OCI-LY1 (cell line): ENCODE measurements around the gene AADACL4.

Experiments used
- H2AFZ ChIP-seq: fragments of 200-600 bp; sonication (generic), shearing (Covaris generic); 2 replicates; pipeline ENCODE4 v1.6.0; 2014; ENCODE audit warnings: antibody characterized with exemption, mild to moderate bottlenecking, low read length
- H3F3A ChIP-seq: fragments of 200-600 bp; sonication (generic), shearing (Covaris generic); 2 replicates; pipeline ENCODE4 v1.6.0; 2014; ENCODE audit warnings: mild to moderate bottlenecking, antibody characterized with exemption, low read length, moderate library complexity; ENCODE audit not compliant: insufficient read depth
- H3K27ac ChIP-seq: fragments of 200-600 bp; sonication (generic); 2 replicates; pipeline ENCODE4 v1.5.1; 2014; ENCODE audit warnings: low read length, mixed run types, mild to moderate bottlenecking, low read depth; ENCODE audit not compliant: poor library complexity, severe bottlenecking
- H3K27me3 ChIP-seq: fragments of 200-600 bp; sonication (generic); 2 replicates; pipeline ENCODE4 v1.6.0; 2014; ENCODE audit warnings: antibody characterized with exemption, mild to moderate bottlenecking, low read length, moderate library complexity; ENCODE audit not compliant: insufficient read depth
- H3K36me3 ChIP-seq: fragments of 200-600 bp; sonication (generic); 2 replicates; pipeline ENCODE4 v1.6.1; 2014; ENCODE audit warnings: mild to moderate bottlenecking, antibody characterized with exemption, low read length, moderate library complexity, mixed read lengths; ENCODE audit not compliant: insufficient read depth
- H3K4me1 ChIP-seq: fragments of 200-600 bp; sonication (generic); 2 replicates; pipeline ENCODE4 v1.5.1; 2014; ENCODE audit warnings: mild to moderate bottlenecking, low read length, moderate library complexity; ENCODE audit not compliant: insufficient read depth, severe bottlenecking
- H3K4me2 ChIP-seq: fragments of 200-600 bp; sonication (generic), shearing (Covaris generic); 2 replicates; pipeline ENCODE4 v1.6.1; 2014; ENCODE audit warnings: low read length
- H3K4me3 ChIP-seq: fragments of 200-600 bp; sonication (generic); 2 replicates; pipeline ENCODE4 v1.5.1; 2014; ENCODE audit warnings: low read length, low read depth, mild to moderate bottlenecking, mixed read lengths; ENCODE audit not compliant: poor library complexity, severe bottlenecking
- H3K79me2 ChIP-seq: fragments of 200-600 bp; shearing (Covaris generic); 2 replicates; pipeline ENCODE4 v1.6.1; 2016; ENCODE audit warnings: mixed run types, low read length, mixed read lengths; ENCODE audit not compliant: insufficient read depth
- H3K9ac ChIP-seq: fragments of 200-600 bp; sonication (generic), shearing (Covaris generic); 2 replicates; pipeline ENCODE4 v1.6.1; 2014; ENCODE audit warnings: mild to moderate bottlenecking, low read length, mixed read lengths
- H3K9me2 ChIP-seq: fragments of 200-600 bp; sonication (generic), shearing (Covaris generic); 2 replicates; pipeline ENCODE4 v1.6.1; 2014; ENCODE audit warnings: low read depth, mild to moderate bottlenecking, low read length, mixed read lengths
- H3K9me3 ChIP-seq: fragments of 200-600 bp; shearing (Covaris generic); 2 replicates; pipeline ENCODE4 v1.6.1; 2014; ENCODE audit warnings: low read length, mixed read lengths
- H4K20me1 ChIP-seq: fragments of 200-600 bp; sonication (generic), shearing (Covaris generic); 2 replicates; pipeline ENCODE4 v1.6.0; 2016; ENCODE audit warnings: mild to moderate bottlenecking, low read length; ENCODE audit not compliant: insufficient read depth
- EZH2 ChIP-seq: fragments of 200-600 bp; sonication (generic), shearing (Covaris generic); IDR thresholded peaks from 2 replicates; pipeline ENCODE4 v1.8.0; 2017; ENCODE audit warnings: borderline replicate concordance, mixed run types, mild to moderate bottlenecking, antibody characterized with exemption, low read length, moderate library complexity, mixed read lengths
- TF ChIP-seq, protein P1 (sequence below): fragments of 200-600 bp; sonication (generic), shearing (Covaris generic); IDR thresholded peaks from 2 replicates; pipeline ENCODE4 v1.5.1; 2017; ENCODE audit warnings: mild to moderate bottlenecking, antibody characterized with exemption, low read length, moderate library complexity, mixed read lengths

Gene AADACL4

DNA sequence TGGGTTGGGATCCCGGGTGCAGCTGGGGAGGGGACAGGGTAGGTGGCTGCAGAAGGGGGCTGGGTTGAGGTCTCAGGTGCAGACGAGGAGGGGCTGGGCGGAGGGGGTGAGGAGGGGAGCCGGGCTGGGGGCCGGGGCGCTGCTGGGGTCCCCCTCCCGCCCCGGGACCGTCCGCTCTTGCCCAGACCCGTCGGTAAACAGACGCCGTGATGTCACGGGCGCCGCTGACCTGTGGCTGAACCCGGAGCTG is 48.2 kb upstream of the AADACL4 start:
- no peak overlapping the region for H3K27ac ChIP-seq
- no peak overlapping the region for H3K9ac ChIP-seq
- H4K20me1 ChIP-seq, result no peaks in the 10 kb centered on the region
- TF ChIP-seq EZH2, result no peak
- no peak overlapping the region for H3K4me2 ChIP-seq
- H3F3A ChIP-seq, result no peaks in the 10 kb centered on the region
- H3K4me1 ChIP-seq, result no peaks in the 10 kb centered on the region
- no peaks in the 10 kb centered on the region for H3K9me2 ChIP-seq
- H3K79me2 ChIP-seq, result no peaks in the 10 kb centered on the region
- H2AFZ ChIP-seq, result no peak overlapping the region
- no peaks in the 10 kb centered on the region for H3K36me3 ChIP-seq
- H3K27me3 ChIP-seq, result 0 out of 2 replicates have a peak, but pooled peaks cover 4% of the 10 kb centered on the region
- no peak overlapping the region for H3K4me3 ChIP-seq
- no peaks in the 10 kb centered on the region for H3K9me3 ChIP-seq

DNA sequence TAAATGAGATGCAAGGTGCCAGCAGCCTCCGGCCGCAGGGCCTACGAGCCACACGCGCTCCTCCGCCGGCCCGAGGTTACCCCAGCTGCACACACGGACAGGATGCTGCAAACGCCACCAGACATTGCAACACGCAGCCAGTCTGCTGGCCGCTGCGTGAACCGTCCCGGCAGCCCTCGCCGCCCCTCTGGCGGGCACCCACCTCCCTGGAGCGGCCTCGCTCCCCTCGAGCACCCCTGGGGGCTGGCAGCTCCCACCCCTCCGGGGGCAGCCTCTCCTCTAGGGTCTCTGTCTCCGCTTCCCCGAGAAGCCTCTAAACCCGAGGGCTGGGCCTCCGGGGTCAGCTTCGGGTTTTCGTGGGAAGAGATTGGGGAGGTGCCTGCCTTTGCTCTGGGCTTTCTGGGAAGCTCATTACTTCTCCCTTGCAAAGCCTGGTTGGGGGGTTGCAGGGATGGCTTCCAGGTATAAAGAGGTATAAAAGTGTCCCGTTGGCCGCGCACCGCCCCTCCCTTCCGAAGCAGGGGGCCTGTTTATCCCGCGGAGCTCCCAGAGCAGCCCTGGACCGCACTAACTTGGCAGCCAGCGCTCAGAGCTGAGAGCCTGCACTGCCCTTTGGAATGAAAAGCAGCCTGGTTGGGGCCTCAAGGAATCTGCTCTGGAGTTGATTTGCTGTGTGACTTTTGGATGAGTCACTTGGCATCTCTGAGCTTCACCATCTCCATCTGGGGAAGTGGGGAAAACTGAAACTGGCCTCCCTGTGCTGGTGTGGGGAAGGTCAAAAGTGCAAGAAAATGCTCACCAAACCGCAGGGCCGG is 47.7 kb upstream of the AADACL4 start:
- no peaks in the 10 kb centered on the region for H3K36me3 ChIP-seq
- no peak overlapping the region for H2AFZ ChIP-seq
- no peaks in the 10 kb centered on the region for H3K9me3 ChIP-seq
- no peak overlapping the region for H3K9ac ChIP-seq
- no peaks in the 10 kb centered on the region for H3K79me2 ChIP-seq
- H3F3A ChIP-seq, result no peaks in the 10 kb centered on the region
- no peaks in the 10 kb centered on the region for H3K4me1 ChIP-seq
- no peak overlapping the region for H3K4me2 ChIP-seq
- 0 out of 2 replicates have a peak, but pooled peaks cover 4% of the 10 kb centered on the region for H3K27me3 ChIP-seq
- TF ChIP-seq, protein P1, sequence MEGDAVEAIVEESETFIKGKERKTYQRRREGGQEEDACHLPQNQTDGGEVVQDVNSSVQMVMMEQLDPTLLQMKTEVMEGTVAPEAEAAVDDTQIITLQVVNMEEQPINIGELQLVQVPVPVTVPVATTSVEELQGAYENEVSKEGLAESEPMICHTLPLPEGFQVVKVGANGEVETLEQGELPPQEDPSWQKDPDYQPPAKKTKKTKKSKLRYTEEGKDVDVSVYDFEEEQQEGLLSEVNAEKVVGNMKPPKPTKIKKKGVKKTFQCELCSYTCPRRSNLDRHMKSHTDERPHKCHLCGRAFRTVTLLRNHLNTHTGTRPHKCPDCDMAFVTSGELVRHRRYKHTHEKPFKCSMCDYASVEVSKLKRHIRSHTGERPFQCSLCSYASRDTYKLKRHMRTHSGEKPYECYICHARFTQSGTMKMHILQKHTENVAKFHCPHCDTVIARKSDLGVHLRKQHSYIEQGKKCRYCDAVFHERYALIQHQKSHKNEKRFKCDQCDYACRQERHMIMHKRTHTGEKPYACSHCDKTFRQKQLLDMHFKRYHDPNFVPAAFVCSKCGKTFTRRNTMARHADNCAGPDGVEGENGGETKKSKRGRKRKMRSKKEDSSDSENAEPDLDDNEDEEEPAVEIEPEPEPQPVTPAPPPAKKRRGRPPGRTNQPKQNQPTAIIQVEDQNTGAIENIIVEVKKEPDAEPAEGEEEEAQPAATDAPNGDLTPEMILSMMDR, result no peak
- no peak overlapping the region for H3K27ac ChIP-seq
- no peaks in the 10 kb centered on the region for H3K9me2 ChIP-seq
- no peaks in the 10 kb centered on the region for H4K20me1 ChIP-seq
- H3K4me3 ChIP-seq, result no peak overlapping the region

DNA sequence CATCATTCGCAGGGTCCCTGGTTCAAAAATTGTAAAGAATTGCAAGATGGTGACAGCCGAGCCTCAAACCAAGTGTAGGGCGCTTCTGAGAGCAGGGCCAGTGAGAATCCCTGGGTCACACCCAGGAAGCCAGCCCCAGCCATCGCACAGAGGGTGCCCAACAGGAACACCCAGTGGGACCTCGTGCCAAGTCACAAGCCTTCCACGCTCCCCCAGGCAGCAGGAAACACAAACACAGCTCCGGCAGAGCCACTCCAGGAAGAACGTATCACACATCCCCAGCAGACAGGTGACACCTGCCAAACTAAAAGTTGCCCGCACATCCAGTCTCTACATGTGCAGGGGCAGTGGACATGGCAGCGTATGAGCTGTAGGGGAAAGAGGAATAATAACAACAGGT is 46.1 kb upstream of the AADACL4 start:
- H3K4me2 ChIP-seq, result no peak overlapping the region

More for the DNA sequence above, 46.1 kb upstream of the AADACL4 start:
- Histone ChIP-seq H4K20me1 (no peaks in the 10 kb centered on the region), H3K27me3 (0 out of 2 replicates have a peak, but pooled peaks cover 4% of the 10 kb centered on the region), H3K36me3 (no peaks in the 10 kb centered on the region), H3K79me2 (no peaks in the 10 kb centered on the region), H3K4me1 (no peaks in the 10 kb centered on the region), H3K9me2 (no peaks in the 10 kb centered on the region), H3K4me3 (no peak overlapping the region), H2AFZ (no peak overlapping the region), H3K27ac (no peak overlapping the region), H3F3A (no peaks in the 10 kb centered on the region), H3K9me3 (no peaks in the 10 kb centered on the region), H3K9ac (no peak overlapping the region)
- TF ChIP-seq, protein P1, result no peak
- TF ChIP-seq EZH2, result no peak
